ENCODE measurements around the gene SUPT3H. TPM values are rescaled to one million over a fixed set of nuclear protein-coding genes. Genes with fewer than 3 reads are reported as not detected.

Gene SUPT3H
- total RNA-seq, 4 donors from 2014 or later: 1.1 to 4.7 (median 3.7) TPM

DNA sequence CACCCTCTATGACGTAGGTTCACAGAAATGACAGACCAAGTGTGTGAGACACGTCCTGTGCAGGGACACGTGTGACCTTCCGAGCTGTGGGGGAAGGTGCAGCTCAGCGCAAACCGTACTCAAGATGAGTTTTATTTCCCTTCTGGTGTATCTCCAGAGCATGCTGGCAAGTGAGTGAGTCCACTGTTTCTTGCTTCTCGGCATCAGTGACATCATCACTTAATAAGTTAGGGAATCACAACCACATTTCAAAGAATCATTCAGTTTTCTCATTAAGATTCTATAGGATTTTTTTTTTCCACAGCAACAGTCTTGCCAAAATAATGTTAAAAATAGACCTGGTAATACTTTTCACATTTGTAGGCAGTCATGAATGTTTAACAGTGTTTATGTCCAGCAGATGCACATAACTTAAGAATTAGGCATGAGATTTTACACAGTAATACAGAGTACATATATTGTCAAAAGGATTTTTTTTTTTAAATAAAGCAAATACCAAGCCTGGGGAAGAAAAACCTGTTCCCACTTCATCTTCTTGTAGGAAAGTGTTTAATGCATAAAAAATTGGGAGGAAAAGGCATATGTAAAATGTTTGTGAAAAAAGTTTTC is 572.4 kb downstream of the SUPT3H start:
- DNase-seq (ENCODE audit: low spot score in 2 of 2): no peak
- WGBS: 69% methylated on average over 7 of the region's 7 CpGs
- H3K27ac ChIP-seq: no peak overlapping the region
- no peak overlapping the region for H3K4me3 ChIP-seq
- H3K4me1 ChIP-seq: peaks cover 6% of the 10 kb centered on the region
- no peaks in the 10 kb centered on the region for H3K36me3 ChIP-seq
- H3K27me3 ChIP-seq: no peaks in the 10 kb centered on the region
- TF ChIP-seq POLR2AphosphoS5 (IDR thresholded peaks at IDR 0.05) (no peak), POLR2A (IDR thresholded peaks at IDR 0.05) (no peak), EP300 (IDR thresholded peaks at IDR 0.05) (no peak)
- TF ChIP-seq, protein P1, sequence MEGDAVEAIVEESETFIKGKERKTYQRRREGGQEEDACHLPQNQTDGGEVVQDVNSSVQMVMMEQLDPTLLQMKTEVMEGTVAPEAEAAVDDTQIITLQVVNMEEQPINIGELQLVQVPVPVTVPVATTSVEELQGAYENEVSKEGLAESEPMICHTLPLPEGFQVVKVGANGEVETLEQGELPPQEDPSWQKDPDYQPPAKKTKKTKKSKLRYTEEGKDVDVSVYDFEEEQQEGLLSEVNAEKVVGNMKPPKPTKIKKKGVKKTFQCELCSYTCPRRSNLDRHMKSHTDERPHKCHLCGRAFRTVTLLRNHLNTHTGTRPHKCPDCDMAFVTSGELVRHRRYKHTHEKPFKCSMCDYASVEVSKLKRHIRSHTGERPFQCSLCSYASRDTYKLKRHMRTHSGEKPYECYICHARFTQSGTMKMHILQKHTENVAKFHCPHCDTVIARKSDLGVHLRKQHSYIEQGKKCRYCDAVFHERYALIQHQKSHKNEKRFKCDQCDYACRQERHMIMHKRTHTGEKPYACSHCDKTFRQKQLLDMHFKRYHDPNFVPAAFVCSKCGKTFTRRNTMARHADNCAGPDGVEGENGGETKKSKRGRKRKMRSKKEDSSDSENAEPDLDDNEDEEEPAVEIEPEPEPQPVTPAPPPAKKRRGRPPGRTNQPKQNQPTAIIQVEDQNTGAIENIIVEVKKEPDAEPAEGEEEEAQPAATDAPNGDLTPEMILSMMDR (IDR thresholded peaks at IDR 0.05): no peak
- H3K9me3 ChIP-seq: no peaks in the 10 kb centered on the region

DNA sequence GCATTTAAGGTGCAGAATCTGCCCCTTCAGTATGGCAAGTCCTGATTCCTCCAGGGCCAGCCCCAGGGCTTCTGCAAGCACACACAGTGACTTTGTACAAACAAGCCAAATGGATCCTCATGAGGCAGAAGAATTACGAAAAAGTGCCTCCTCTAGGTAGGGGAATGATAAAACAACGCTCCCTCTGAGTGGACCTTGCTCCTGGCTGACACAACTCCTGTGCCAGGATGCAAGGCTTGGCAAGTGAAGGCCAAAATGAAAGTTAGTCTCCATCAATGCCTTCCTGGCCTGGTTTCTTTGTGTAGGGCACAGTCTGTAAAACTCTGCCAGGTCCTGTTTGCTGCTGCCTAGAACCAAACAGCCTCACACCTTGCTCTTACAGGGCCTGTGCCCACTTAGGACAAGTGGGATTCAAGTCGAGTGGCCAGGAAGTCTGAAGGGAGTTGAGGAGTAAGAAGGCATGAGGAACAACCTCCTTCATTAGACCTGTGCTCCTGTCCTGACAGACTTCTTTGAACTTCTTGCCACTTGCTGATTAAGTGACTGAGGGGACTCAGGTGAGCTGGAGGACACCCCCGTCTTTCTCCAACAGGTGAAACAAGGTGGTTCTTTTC is 573.1 kb downstream of the SUPT3H start:
- Histone ChIP-seq H3K4me1 (peaks cover 8% of the 10 kb centered on the region), H3K36me3 (no peaks in the 10 kb centered on the region), H3K4me3 (no peak overlapping the region), H3K27me3 (no peaks in the 10 kb centered on the region), H3K9me3 (no peaks in the 10 kb centered on the region), H3K27ac (no peak overlapping the region)
- 88% methylated on average over 4 of the region's 4 CpGs for whole genome bisulfite sequencing
- DNase-seq (ENCODE audit: low spot score in 2 of 2): no peak
- no peak for TF ChIP-seq POLR2AphosphoS5 (IDR thresholded peaks at IDR 0.05)
- no peak for TF ChIP-seq EP300 (IDR thresholded peaks at IDR 0.05)
- TF ChIP-seq POLR2A (IDR thresholded peaks at IDR 0.05): no peak
- TF ChIP-seq, protein P1 (IDR thresholded peaks at IDR 0.05): no peak

DNA sequence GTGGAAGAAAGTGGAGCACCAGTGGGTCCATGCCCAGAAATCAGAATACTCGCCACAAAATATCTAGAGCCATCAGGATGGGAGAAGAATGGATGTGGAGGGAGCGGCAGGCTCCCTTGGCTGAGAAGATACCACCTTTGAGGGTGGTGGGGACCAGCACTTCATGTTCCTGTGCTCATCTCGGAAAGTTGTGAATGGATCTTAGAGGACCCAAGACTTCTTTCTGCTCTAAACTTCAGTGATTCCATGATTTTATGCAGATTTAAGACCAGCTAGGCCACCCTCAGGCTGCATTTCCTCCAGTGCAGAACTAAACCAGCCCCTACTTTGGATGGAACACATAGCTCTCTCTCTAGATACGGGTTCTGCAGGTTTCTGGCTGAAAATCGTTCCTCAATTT is 573.7 kb downstream of the SUPT3H start:
- no peak overlapping the region for H3K27ac ChIP-seq
- TF ChIP-seq POLR2AphosphoS5 (IDR thresholded peaks at IDR 0.05): no peak
- TF ChIP-seq, protein P1 (IDR thresholded peaks at IDR 0.05): no peak
- TF ChIP-seq POLR2A (IDR thresholded peaks at IDR 0.05): no peak
- no peak for TF ChIP-seq EP300 (IDR thresholded peaks at IDR 0.05)
- H3K4me3 ChIP-seq: no peak overlapping the region
- WGBS: 58% methylated on average over 5 of the region's 5 CpGs
- no peak for DNase-seq (ENCODE audit: low spot score in 2 of 2)
- no peaks in the 10 kb centered on the region for H3K27me3 ChIP-seq
- H3K36me3 ChIP-seq: no peaks in the 10 kb centered on the region
- H3K9me3 ChIP-seq: no peaks in the 10 kb centered on the region
- H3K4me1 ChIP-seq: peaks cover 8% of the 10 kb centered on the region

- Histone ChIP-seq H3K4me3 (no peak overlapping the region), H3K9me3 (no peaks in the 10 kb centered on the region), H3K4me1 (peaks cover 8% of the 10 kb centered on the region), H3K27ac (no peak overlapping the region), H3K36me3 (no peaks in the 10 kb centered on the region), H3K27me3 (no peaks in the 10 kb centered on the region)
- 54% methylated on average over 5 of the region's 8 CpGs for WGBS
- no peak for DNase-seq (ENCODE audit: low spot score in 2 of 2)
- TF ChIP-seq POLR2AphosphoS5 (IDR thresholded peaks at IDR 0.05): no peak
- no peak for TF ChIP-seq POLR2A (IDR thresholded peaks at IDR 0.05)
- TF ChIP-seq, protein P1 (IDR thresholded peaks at IDR 0.05): no peak
- TF ChIP-seq EP300 (IDR thresholded peaks at IDR 0.05): no peak
These were observed 576.7 kb downstream of the SUPT3H start for GRCh38 chr6:44800784-44801592.
